Fibroblast of villous mesenchyme (primary cell): ENCODE measurements around the gene ANKS1A. TPM values are rescaled to one million over a fixed set of nuclear protein-coding genes. Genes with fewer than 3 reads are reported as not detected.

ENCODE experiments used
- DNase-seq: peaks from one replicate; pipeline ENCODE4 v3.0.0-alpha.2; 2010; ENCODE audit warnings: low read depth
- H3K4me3 ChIP-seq: 2 replicates; pipeline ENCODE4 v1.5.1; 2011; ENCODE audit warnings: low read depth, mild to moderate bottlenecking, low read length
- CTCF ChIP-seq: IDR thresholded peaks from 2 replicates; pipeline ENCODE4 v1.5.1; 2012; ENCODE audit warnings: low read depth, mild to moderate bottlenecking, low read length; ENCODE audit not compliant: insufficient read depth
- total RNA-seq: library from RNA; depleted of rRNA; stranded (reverse); fragments of >200 nt; gene quantifications from 2 replicates; pipeline ENCODE4 v1.2.3, GENCODE V29; 2012

The ANKS1A gene
- total RNA-seq, 1 donor: 12.5 TPM

GRCh38 chr6:35046862-35047261, 157.8 kb downstream of the ANKS1A start:
- no peak overlapping the region for H3K4me3 ChIP-seq
- no peak for TF ChIP-seq CTCF
- DNase-seq: peak; percentile 83

GRCh38 chr6:35047265-35048011, 158.4 kb downstream of the ANKS1A start:
- DNase-seq: peak; percentile 86
- no peak overlapping the region for H3K4me3 ChIP-seq
- no peak for TF ChIP-seq CTCF

GRCh38 chr6:35048031-35048613, 159.1 kb downstream of the ANKS1A start:
- DNase-seq: no peak
- no peak for TF ChIP-seq CTCF
- H3K4me3 ChIP-seq: no peak overlapping the region

GRCh38 chr6:35048631-35049083, 159.6 kb downstream of the ANKS1A start:
- TF ChIP-seq CTCF: peak; percentile 37
- peak overlapping the region; percentile 22 for H3K4me3 ChIP-seq
- peak; percentile 98 for DNase-seq

- no peak for TF ChIP-seq CTCF
- no peak for DNase-seq
- H3K4me3 ChIP-seq: peak overlapping the region; percentile 22
These were observed 160.2 kb downstream of the ANKS1A start for GRCh38 chr6:35049156-35049735.

- no peak overlapping the region for H3K4me3 ChIP-seq
- no peak for TF ChIP-seq CTCF
- peak; percentile 94 for DNase-seq
These were observed 161.1 kb downstream of the ANKS1A start for GRCh38 chr6:35049900-35050756.
